Hepatocyte (in vitro differentiated cells): ENCODE results near the gene MYRF. TPM values are rescaled to one million over a fixed set of nuclear protein-coding genes. Genes with fewer than 3 reads are reported as not detected.

ENCODE experiments used
- DNase-seq: peaks from one replicate; pipeline ENCODE4 v3.0.0-alpha.2; 2016; ENCODE audit warnings: low spot score
- H2AFZ ChIP-seq: fragments of 200-600 bp; sonication (generic); 2 replicates; pipeline ENCODE4 v1.6.0; 2016; ENCODE audit warnings: antibody characterized with exemption, mild to moderate bottlenecking
- H3K27ac ChIP-seq: fragments of 200-600 bp; sonication (generic); 2 replicates; pipeline ENCODE4 v1.5.1; 2016; ENCODE audit warnings: mild to moderate bottlenecking
- H3K27me3 ChIP-seq: fragments of 200-600 bp; sonication (generic); 2 replicates; pipeline ENCODE4 v1.6.1; 2016
- H3K36me3 ChIP-seq: fragments of 200-600 bp; sonication (generic); replicated peaks from 2 replicates; pipeline ENCODE4 v1.5.1; 2016; ENCODE audit warnings: low read depth; ENCODE audit not compliant: insufficient read depth
- H3K4me1 ChIP-seq: fragments of 200-600 bp; sonication (generic); 2 replicates; pipeline ENCODE4 v1.5.1; 2016; ENCODE audit warnings: mild to moderate bottlenecking, moderate library complexity; ENCODE audit not compliant: insufficient read depth
- H3K4me2 ChIP-seq: fragments of 200-600 bp; sonication (generic); 2 replicates; pipeline ENCODE4 v1.6.0; 2016
- H3K4me3 ChIP-seq: fragments of 200-600 bp; sonication (generic); 2 replicates; pipeline ENCODE4 v1.5.1; 2016; ENCODE audit warnings: mild to moderate bottlenecking
- H3K79me2 ChIP-seq: fragments of 200-600 bp; sonication (generic); 2 replicates; pipeline ENCODE4 v1.6.0; 2017; ENCODE audit warnings: mild to moderate bottlenecking
- H3K9me2 ChIP-seq: fragments of 200-600 bp; sonication (generic); replicated peaks from 2 replicates; pipeline ENCODE4 v1.6.0; 2017; ENCODE audit warnings: mild to moderate bottlenecking; ENCODE audit not compliant: insufficient read depth
- H3K9me3 ChIP-seq: fragments of 200-600 bp; sonication (generic); 2 replicates; pipeline ENCODE4 v1.5.1; 2016; ENCODE audit warnings: low read depth, mild to moderate bottlenecking
- H4K20me1 ChIP-seq: fragments of 200-600 bp; sonication (generic); 2 replicates; pipeline ENCODE4 v1.6.0; 2016; ENCODE audit warnings: mild to moderate bottlenecking; ENCODE audit not compliant: insufficient read depth, poor library complexity, severe bottlenecking
- EZH2 ChIP-seq: fragments of 200-600 bp; sonication (generic); IDR thresholded peaks from 2 replicates; pipeline ENCODE4 v1.6.1; 2016; ENCODE audit warnings: antibody characterized with exemption, mild to moderate bottlenecking, borderline replicate concordance
- EZH2phosphoT487 ChIP-seq: fragments of 200-600 bp; sonication (generic); IDR thresholded peaks from one replicate; pipeline ENCODE4 v1.6.1; 2018; ENCODE audit warnings: antibody characterized with exemption, mild to moderate bottlenecking, low read depth, moderate library complexity; ENCODE audit not compliant: unreplicated experiment, severe bottlenecking
- WGBS: methylation state at CpG from one replicate; pipeline ENCODE4 v1.1.6; 2016; ENCODE audit warnings: low lambda C conversion rate; ENCODE audit errors: missing lambda C conversion rate; 5-methylcytosine and 5-hydroxymethylcytosine counted together
- polyA plus RNA-seq: library from polyadenylated mRNA; unstranded; fragments of >200 nt; fragmentation: Nextera tagmentation; extraction: Ambion mirVana; gene quantifications from 2 replicates; pipeline ENCODE4 v1.2.1, GENCODE V29; 2016
- total RNA-seq: library from RNA; depleted of rRNA; stranded (reverse); fragments of >200 nt; gene quantifications from 2 replicates; pipeline ENCODE4 v1.2.3, GENCODE V29; 2014
- TF ChIP-seq, protein P1 (sequence below): fragments of 200-600 bp; sonication (generic); IDR thresholded peaks from 2 replicates; pipeline ENCODE4 v1.5.1; 2016; ENCODE audit warnings: antibody characterized with exemption, mild to moderate bottlenecking; ENCODE audit not compliant: poor library complexity

The MYRF gene
- total and polyA plus RNA-seq, 2 experiments from 2014 or later, result 57.3 to 96.7 TPM

DNA sequence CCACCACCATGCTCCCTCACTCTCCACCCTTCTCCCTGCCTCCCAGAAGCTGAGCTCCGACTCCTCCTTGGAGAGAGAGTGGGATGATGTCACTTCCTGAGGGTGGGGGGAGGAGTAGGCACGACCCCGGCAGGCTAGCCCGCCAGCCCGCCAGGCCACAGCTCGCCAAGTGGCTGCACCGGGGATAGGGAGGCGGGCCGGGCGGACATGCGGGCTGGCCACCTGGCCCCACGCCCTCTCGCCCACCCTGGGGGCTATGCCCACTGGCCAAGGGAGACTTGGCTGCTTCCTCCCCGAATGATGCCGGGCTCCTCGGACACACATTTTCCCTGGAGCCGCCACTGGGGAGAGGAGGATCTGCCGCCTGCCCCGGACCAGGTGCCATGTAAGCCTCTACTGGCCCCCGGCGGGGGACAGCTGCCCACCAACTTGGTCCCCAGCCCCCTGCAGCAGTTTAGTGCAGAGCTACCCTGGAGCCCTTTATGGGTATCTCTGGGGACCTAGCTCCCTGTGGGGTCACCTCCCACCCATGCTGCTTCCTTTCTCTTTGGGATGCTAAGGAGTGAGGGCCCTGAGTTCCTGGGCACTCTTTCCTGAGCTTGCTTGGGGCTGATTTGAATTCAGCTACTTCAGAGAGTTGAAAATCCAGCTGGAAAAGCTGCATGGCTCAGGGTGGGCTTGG is 33.7 kb upstream of the MYRF start:
- Histone ChIP-seq H2AFZ (peak overlapping the region; percentile 63), H3K36me3 (no peaks in the 10 kb centered on the region), H3K27me3 (no peaks in the 10 kb centered on the region), H3K79me2 (peaks cover 7% of the 10 kb centered on the region), H4K20me1 (no peaks in the 10 kb centered on the region), H3K9me2 (no peaks in the 10 kb centered on the region), H3K27ac (no peak overlapping the region), H3K4me1 (peaks cover 14% of the 10 kb centered on the region), H3K4me3 (no peak overlapping the region), H3K4me2 (peak overlapping the region; percentile 80), H3K9me3 (no peaks in the 10 kb centered on the region)
- DNase-seq, result peak; percentile 65
- WGBS, result 31% methylated on average over 17 of the region's 21 CpGs
- TF ChIP-seq, protein P1, sequence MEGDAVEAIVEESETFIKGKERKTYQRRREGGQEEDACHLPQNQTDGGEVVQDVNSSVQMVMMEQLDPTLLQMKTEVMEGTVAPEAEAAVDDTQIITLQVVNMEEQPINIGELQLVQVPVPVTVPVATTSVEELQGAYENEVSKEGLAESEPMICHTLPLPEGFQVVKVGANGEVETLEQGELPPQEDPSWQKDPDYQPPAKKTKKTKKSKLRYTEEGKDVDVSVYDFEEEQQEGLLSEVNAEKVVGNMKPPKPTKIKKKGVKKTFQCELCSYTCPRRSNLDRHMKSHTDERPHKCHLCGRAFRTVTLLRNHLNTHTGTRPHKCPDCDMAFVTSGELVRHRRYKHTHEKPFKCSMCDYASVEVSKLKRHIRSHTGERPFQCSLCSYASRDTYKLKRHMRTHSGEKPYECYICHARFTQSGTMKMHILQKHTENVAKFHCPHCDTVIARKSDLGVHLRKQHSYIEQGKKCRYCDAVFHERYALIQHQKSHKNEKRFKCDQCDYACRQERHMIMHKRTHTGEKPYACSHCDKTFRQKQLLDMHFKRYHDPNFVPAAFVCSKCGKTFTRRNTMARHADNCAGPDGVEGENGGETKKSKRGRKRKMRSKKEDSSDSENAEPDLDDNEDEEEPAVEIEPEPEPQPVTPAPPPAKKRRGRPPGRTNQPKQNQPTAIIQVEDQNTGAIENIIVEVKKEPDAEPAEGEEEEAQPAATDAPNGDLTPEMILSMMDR, result no peak
- TF ChIP-seq EZH2 (no peak), EZH2phosphoT487 (no peak)

DNA sequence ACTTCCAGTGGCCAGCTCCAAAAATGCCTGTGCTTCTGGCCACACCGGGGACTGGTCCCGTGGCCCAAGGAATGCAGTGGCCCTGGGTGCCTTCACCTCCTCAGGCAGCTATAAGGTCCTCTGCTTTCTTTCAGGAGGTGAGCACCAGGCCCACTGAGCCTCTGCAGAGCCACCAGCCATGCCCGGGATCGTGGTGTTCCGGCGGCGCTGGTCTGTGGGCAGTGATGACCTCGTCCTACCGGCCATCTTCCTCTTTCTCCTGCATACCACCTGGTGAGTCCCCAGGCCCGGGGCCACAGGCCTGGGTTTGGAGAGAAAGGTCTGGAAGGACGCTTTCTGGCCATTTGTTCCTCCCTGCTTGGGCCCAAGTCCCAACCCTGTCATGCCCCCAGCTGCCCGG is 32.5 kb upstream of the MYRF start:
- WGBS, result 96% methylated on average over 12 of the region's 12 CpGs
- Histone ChIP-seq H3K36me3 (no peaks in the 10 kb centered on the region), H3K4me3 (no peak overlapping the region), H3K4me1 (peaks cover 14% of the 10 kb centered on the region), H3K9me2 (no peaks in the 10 kb centered on the region), H4K20me1 (no peaks in the 10 kb centered on the region), H2AFZ (no peak overlapping the region), H3K4me2 (no peak overlapping the region), H3K27me3 (no peaks in the 10 kb centered on the region), H3K27ac (no peak overlapping the region), H3K79me2 (peaks cover 7% of the 10 kb centered on the region), H3K9me3 (no peaks in the 10 kb centered on the region)
- DNase-seq, result no peak
- TF ChIP-seq EZH2 (no peak), EZH2phosphoT487 (no peak)
- TF ChIP-seq, protein P1, result no peak

DNA sequence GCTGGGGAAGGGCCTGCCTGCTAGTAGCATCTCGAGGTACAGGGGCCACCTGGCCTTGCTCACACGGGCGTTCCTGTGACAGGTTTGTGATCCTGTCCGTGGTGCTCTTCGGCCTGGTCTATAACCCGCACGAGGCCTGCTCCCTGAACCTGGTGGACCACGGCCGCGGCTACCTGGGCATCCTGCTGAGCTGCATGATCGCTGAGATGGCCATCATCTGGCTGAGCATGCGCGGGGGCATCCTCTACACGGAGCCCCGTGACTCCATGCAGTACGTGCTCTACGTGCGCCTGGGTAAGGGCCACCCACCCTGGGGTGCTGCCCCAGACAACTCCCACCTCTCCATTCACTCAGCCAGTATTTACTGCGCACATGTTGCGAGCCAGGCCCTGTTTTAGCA is 31.8 kb upstream of the MYRF start:
- Histone ChIP-seq H3K27me3 (no peaks in the 10 kb centered on the region), H3K4me3 (no peak overlapping the region), H3K36me3 (no peaks in the 10 kb centered on the region), H3K9me3 (no peaks in the 10 kb centered on the region), H3K4me1 (peaks cover 14% of the 10 kb centered on the region), H2AFZ (no peak overlapping the region), H3K27ac (no peak overlapping the region), H3K9me2 (no peaks in the 10 kb centered on the region), H3K79me2 (peaks cover 7% of the 10 kb centered on the region), H4K20me1 (no peaks in the 10 kb centered on the region), H3K4me2 (no peak overlapping the region)
- DNase-seq, result no peak
- TF ChIP-seq EZH2, result no peak
- TF ChIP-seq, protein P1, result no peak
- TF ChIP-seq EZH2phosphoT487, result no peak
- 97% methylated on average over 20 of the region's 20 CpGs for WGBS
